ENCODE results near the gene CDH13. TPM values are rescaled to one million over a fixed set of nuclear protein-coding genes. Genes with fewer than 3 reads are reported as not detected.
A peak's percentile ranks its signal among the peaks of the same experiment; 100 is the strongest.

CDH13 gene
- total RNA-seq, 1 donor from 2014 or later, result 161 TPM

- H3K4me1 ChIP-seq, result no peaks in the 10 kb centered on the region
- H3K9me3 ChIP-seq (replicated peaks), result no peaks in the 10 kb centered on the region
- no peaks in the 10 kb centered on the region for H3K27me3 ChIP-seq (ENCODE audit: low read depth)
- H3K27ac ChIP-seq (replicated peaks), result no peak overlapping the region
- intact Hi-C loops (cut with micrococcal nuclease), result no loop called here
- no peak for TF ChIP-seq CTCF (IDR thresholded peaks at IDR 0.05; ENCODE audit: borderline replicate concordance)
- peaks cover 15% of the 10 kb centered on the region for H3K36me3 ChIP-seq
- no peak overlapping the region for H3K4me3 ChIP-seq
- no peak for DNase-seq
These were observed 1121.2 kb downstream of the CDH13 start for GRCh38 chr16:83747936-83748335.

- no peaks in the 10 kb centered on the region for H3K4me1 ChIP-seq
- intact Hi-C loops (cut with micrococcal nuclease), result no loop called here
- TF ChIP-seq CTCF (IDR thresholded peaks at IDR 0.05; ENCODE audit: borderline replicate concordance), result no peak
These were observed 1128.6 kb downstream of the CDH13 start for GRCh38 chr16:83755391-83755790.

GRCh38 chr16:83762141-83762991, 1135.6 kb downstream of the CDH13 start:
- TF ChIP-seq CTCF (IDR thresholded peaks at IDR 0.05; ENCODE audit: borderline replicate concordance), result no peak
- Histone ChIP-seq H3K27ac (replicated peaks) (no peak overlapping the region), H3K36me3 (no peaks in the 10 kb centered on the region), H3K9me3 (replicated peaks) (peaks cover 16% of the 10 kb centered on the region), H3K27me3 (ENCODE audit: low read depth) (no peaks in the 10 kb centered on the region), H3K4me3 (no peak overlapping the region), H3K4me1 (no peaks in the 10 kb centered on the region)
- intact Hi-C loops (cut with micrococcal nuclease), result no loop called here
- DNase-seq, result no peak

More at GRCh38 chr16:83755391-83755790, 1128.6 kb downstream of the CDH13 start:
- no peaks in the 10 kb centered on the region for H3K27me3 ChIP-seq (ENCODE audit: low read depth)
- peaks cover 3% of the 10 kb centered on the region for H3K36me3 ChIP-seq
- H3K27ac ChIP-seq (replicated peaks), result no peak overlapping the region
- no peak for DNase-seq
- H3K4me3 ChIP-seq, result no peak overlapping the region
- H3K9me3 ChIP-seq (replicated peaks), result peaks cover 26% of the 10 kb centered on the region

GRCh38 chr16:83762992-83763358, 1136.2 kb downstream of the CDH13 start:
- Histone ChIP-seq H3K27ac (replicated peaks) (no peak overlapping the region), H3K36me3 (no peaks in the 10 kb centered on the region), H3K9me3 (replicated peaks) (peaks cover 13% of the 10 kb centered on the region), H3K27me3 (ENCODE audit: low read depth) (no peaks in the 10 kb centered on the region), H3K4me1 (no peaks in the 10 kb centered on the region), H3K4me3 (no peak overlapping the region)
- intact Hi-C loops (cut with micrococcal nuclease), result no loop called here
- no peak for DNase-seq
- TF ChIP-seq CTCF (IDR thresholded peaks at IDR 0.05; ENCODE audit: borderline replicate concordance), result no peak

- no peak for TF ChIP-seq CTCF (IDR thresholded peaks at IDR 0.05; ENCODE audit: borderline replicate concordance)
- Histone ChIP-seq H3K4me3 (no peak overlapping the region), H3K36me3 (no peaks in the 10 kb centered on the region), H3K27me3 (ENCODE audit: low read depth) (no peaks in the 10 kb centered on the region), H3K4me1 (peaks cover 34% of the 10 kb centered on the region), H3K9me3 (replicated peaks) (no peaks in the 10 kb centered on the region), H3K27ac (replicated peaks) (peak overlapping the region; percentile 35)
- intact Hi-C loops (cut with micrococcal nuclease), result no loop called here
- no peak for DNase-seq
These were observed 1142.2 kb downstream of the CDH13 start for GRCh38 chr16:83768986-83769385.

Measured in left ventricle myocardium inferior (tissue), 1 donor.